ENCODE measurements around the gene TMEM87A. TPM values are rescaled to one million over a fixed set of nuclear protein-coding genes. Genes with fewer than 3 reads are reported as not detected.
"Not testable (repeated sequence)": the region's sequence is repeated elsewhere in the genome, so short reads cannot be mapped to it uniquely, and the experiment has no call there.

Gene TMEM87A, protein sequence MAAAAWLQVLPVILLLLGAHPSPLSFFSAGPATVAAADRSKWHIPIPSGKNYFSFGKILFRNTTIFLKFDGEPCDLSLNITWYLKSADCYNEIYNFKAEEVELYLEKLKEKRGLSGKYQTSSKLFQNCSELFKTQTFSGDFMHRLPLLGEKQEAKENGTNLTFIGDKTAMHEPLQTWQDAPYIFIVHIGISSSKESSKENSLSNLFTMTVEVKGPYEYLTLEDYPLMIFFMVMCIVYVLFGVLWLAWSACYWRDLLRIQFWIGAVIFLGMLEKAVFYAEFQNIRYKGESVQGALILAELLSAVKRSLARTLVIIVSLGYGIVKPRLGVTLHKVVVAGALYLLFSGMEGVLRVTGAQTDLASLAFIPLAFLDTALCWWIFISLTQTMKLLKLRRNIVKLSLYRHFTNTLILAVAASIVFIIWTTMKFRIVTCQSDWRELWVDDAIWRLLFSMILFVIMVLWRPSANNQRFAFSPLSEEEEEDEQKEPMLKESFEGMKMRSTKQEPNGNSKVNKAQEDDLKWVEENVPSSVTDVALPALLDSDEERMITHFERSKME
- total RNA-seq = 47.8 to 49.5 TPM (median 48.4 TPM) in 3 replicates
- long read RNA-seq, transcript TMEM87A-202 (20 exons, 3,109 nt) = major isoform, 134 of 185 reads
- long read RNA-seq, partial matches to known transcripts = 2 of 185 reads
- long read RNA-seq, other reads (novel, unspliced or antisense) = 45 of 185 reads

DNA sequence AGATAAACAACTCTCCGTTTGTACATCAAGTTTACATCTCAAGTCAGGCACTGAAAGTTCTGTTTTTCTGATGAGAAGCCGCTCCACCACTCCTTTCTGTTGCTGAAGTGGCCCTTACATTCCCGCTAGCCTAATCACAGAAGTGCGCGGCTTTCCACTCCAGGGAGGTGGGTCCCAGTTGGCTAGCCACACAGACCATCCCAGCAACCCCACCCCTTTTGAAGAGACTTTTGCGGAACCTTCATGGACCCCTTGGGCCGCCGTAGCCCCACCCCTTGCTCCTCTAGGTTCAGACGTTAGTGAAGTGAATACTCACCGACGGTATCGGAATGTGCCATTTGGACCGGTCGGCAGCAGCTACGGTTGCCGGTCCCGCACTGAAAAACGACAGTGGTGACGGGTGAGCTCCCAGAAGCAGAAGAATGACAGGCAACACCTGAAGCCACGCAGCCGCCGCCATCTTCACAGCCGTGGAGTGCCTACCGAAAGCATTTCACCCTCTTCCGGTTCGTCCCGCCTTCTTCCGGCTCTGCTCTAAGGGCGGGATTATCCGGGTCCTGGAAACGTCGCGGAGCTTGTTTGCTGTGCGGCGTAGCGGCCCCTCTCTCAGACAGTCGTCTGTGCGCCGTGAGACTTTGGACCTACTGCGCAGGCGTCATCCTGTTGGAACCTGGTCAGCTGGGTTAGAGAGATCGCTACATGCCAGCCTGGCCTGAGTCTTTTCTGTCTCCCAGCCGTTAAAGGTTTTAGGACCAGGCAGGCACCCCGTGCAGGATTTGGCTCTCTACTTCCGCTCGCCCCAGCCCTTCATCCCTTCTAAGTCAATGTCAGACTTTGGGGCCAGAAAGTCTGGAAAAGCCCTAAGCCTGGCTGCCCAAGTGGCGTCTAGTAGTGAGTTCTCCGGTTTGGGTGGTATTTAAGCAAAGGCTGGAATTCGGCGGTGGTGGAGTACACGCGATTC is at the start of gene TMEM87A, which contains the start of gene GANC:
TMEM87A (minus strand) TSS at position 495 of the 961 bp plus-strand sequence; CDS start at position 460, 35 bp downstream.
GANC (plus strand) TSS at position 263 of the 961 bp plus-strand sequence. CDS start 1,281 bp downstream, outside the sequence.
- Mint-ChIP-seq H3K4me1 (ENCODE audit: low read depth) (peaks cover 56% of the 10 kb centered on the region), H3K4me3 (ENCODE audit: unreplicated experiment) (peak within 1 kb of the TSS; percentile 98), H3K9me3 (ENCODE audit: low read depth) (no peaks in the 10 kb centered on the region), H3K36me3 (ENCODE audit: low read depth) (no peaks in the 10 kb centered on the region), H3K27ac (ENCODE audit: unreplicated experiment) (peak within 1 kb of the TSS; percentile 98), H3K27me3 (ENCODE audit: low read depth) (no peaks in the 10 kb centered on the region)
- TF ChIP-seq, protein P1, sequence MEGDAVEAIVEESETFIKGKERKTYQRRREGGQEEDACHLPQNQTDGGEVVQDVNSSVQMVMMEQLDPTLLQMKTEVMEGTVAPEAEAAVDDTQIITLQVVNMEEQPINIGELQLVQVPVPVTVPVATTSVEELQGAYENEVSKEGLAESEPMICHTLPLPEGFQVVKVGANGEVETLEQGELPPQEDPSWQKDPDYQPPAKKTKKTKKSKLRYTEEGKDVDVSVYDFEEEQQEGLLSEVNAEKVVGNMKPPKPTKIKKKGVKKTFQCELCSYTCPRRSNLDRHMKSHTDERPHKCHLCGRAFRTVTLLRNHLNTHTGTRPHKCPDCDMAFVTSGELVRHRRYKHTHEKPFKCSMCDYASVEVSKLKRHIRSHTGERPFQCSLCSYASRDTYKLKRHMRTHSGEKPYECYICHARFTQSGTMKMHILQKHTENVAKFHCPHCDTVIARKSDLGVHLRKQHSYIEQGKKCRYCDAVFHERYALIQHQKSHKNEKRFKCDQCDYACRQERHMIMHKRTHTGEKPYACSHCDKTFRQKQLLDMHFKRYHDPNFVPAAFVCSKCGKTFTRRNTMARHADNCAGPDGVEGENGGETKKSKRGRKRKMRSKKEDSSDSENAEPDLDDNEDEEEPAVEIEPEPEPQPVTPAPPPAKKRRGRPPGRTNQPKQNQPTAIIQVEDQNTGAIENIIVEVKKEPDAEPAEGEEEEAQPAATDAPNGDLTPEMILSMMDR (IDR thresholded peaks at IDR 0.05) = no peak
- peak; percentile 99 for DNase-seq (ENCODE audit: low spot score)

DNA sequence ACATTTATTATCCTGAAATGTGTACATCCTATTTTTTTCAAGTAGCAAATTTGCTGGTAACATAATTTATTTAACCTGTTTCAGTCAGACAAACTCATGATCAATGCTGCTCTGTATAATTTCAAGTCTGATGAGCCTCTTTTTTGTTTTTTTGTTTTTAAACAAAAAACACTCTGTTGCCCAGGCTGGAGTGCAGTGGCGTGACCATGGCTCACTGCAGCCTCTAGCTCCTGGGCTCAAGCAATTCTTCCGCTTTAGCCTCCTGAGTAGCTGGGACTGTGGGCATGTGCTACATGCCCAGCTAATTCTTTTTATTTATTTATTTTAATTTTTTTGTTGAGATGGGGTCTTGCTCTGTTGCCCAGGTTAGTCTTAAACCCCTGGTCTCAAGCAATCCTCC is 46.0 kb upstream of the TMEM87A start:
- no peaks in the 10 kb centered on the region for H3K9me3 Mint-ChIP-seq (ENCODE audit: low read depth)
- peaks cover 2% of the 10 kb centered on the region for H3K4me1 Mint-ChIP-seq (ENCODE audit: low read depth)
- DNase-seq (ENCODE audit: low spot score) = no peak
- TF ChIP-seq, protein P1 (IDR thresholded peaks at IDR 0.05) = no peak
- H3K36me3 Mint-ChIP-seq (ENCODE audit: low read depth) = peaks cover 13% of the 10 kb centered on the region
- no peak overlapping the region for H3K4me3 Mint-ChIP-seq (ENCODE audit: unreplicated experiment)
- H3K27me3 Mint-ChIP-seq (ENCODE audit: low read depth) = no peaks in the 10 kb centered on the region
- no peak overlapping the region for H3K27ac Mint-ChIP-seq (ENCODE audit: unreplicated experiment)

DNA sequence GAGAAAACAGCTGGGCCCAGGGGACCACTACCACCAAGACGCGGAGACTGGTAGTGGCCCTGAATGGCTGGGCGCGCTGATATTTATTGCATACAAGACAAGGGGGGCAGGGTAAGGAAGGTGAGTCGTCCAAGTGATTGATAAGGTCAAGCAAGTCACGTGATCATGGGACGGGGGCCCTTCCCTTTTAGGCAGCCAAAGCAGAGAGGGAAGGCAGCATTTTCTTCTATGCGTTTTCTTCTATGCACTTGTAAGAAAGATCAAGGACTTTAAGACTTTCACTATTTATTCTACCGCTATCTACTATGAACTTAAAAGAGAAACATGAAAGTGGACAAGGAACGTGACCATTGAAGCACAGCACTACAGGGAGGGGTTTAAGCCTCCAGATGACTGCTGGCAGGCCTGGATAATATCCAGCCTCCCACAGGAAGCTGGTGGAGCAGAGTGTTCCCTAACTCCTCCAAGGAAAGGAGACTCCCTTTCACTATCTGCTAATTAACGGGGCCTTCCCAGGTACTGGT is 43.1 kb upstream of the TMEM87A start:
- not testable (repeated sequence) for DNase-seq (ENCODE audit: low spot score); H3K27ac Mint-ChIP-seq (ENCODE audit: unreplicated experiment); H3K9me3 Mint-ChIP-seq (ENCODE audit: low read depth); H3K4me1 Mint-ChIP-seq (ENCODE audit: low read depth); H3K27me3 Mint-ChIP-seq (ENCODE audit: low read depth); H3K4me3 Mint-ChIP-seq (ENCODE audit: unreplicated experiment)
- H3K36me3 Mint-ChIP-seq (ENCODE audit: low read depth) = peaks cover 14% of the 10 kb centered on the region

DNA sequence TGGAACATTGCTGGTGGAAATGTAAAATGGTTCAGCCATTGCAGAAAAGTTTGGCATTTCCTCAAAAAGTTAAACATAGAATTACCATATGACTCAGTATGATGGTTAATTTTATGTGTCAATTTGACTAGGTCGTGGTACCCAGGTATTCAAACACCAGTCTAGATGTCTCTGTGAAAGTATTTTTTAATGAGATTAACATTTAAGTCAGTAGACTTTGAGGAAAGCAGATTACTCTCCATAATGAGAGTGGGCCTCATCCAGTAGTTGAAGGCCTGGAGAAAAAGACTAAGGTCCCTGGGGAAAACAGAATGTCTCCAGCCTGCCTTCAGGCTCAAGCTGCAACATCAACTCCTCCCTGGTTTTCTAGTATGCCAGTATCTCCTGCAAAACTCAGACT is 42.3 kb upstream of the TMEM87A start:
- TF ChIP-seq, protein P1 (IDR thresholded peaks at IDR 0.05) = no peak
- no peak for DNase-seq (ENCODE audit: low spot score)
- peaks cover 20% of the 10 kb centered on the region for H3K36me3 Mint-ChIP-seq (ENCODE audit: low read depth)
- no peaks in the 10 kb centered on the region for H3K27me3 Mint-ChIP-seq (ENCODE audit: low read depth)
- no peaks in the 10 kb centered on the region for H3K4me1 Mint-ChIP-seq (ENCODE audit: low read depth)
- H3K4me3 Mint-ChIP-seq (ENCODE audit: unreplicated experiment) = no peak overlapping the region
- H3K9me3 Mint-ChIP-seq (ENCODE audit: low read depth) = no peaks in the 10 kb centered on the region
- H3K27ac Mint-ChIP-seq (ENCODE audit: unreplicated experiment) = no peak overlapping the region

DNA sequence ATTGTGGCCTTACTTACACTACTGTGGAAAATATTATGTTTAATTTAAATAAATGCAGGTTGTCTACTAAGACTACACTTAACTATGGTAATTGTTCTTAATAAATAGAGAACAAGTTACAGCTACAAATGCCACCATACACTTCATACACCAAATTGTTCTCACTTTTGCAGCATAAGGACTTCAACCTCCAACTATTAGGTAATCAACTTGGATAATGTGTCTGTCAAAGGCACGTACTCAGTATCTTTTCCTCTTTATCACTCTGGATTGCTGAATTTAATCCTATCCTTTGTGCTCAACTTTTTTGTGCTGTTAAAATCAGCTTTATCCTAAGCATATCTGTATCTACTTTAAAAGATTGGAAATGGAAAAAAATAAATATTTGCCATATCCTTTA is 41.6 kb upstream of the TMEM87A start:
- Mint-ChIP-seq H3K36me3 (ENCODE audit: low read depth) (peaks cover 23% of the 10 kb centered on the region), H3K4me3 (ENCODE audit: unreplicated experiment) (no peak overlapping the region), H3K27me3 (ENCODE audit: low read depth) (no peaks in the 10 kb centered on the region), H3K27ac (ENCODE audit: unreplicated experiment) (no peak overlapping the region), H3K9me3 (ENCODE audit: low read depth) (no peaks in the 10 kb centered on the region), H3K4me1 (ENCODE audit: low read depth) (no peaks in the 10 kb centered on the region)
- no peak for DNase-seq (ENCODE audit: low spot score)
- TF ChIP-seq, protein P1 (IDR thresholded peaks at IDR 0.05) = no peak
